NCI-H2081 (cell line): ENCODE results near the gene RND3.

Experiments
- DNase-seq, 2 experiments: peaks; one replicate each; lab custom pipeline; 2025; lab: John Stamatoyannopoulos, UW

The RND3 gene

GRCh38 chr2:150476286-150476685, 11.2 kb downstream of the RND3 start:
- DNase-seq = no peak

GRCh38 chr2:150475479-150476250, 11.8 kb downstream of the RND3 start:
- no peak for DNase-seq

GRCh38 chr2:150474326-150475074, 13.0 kb downstream of the RND3 start:
- DNase-seq = no peak

- no peak for DNase-seq
Measured at GRCh38 chr2:150473767-150474166, 13.7 kb downstream of the RND3 start.

GRCh38 chr2:150472511-150472899, 15.0 kb downstream of the RND3 start:
- no peak for DNase-seq

- no peak for DNase-seq
Measured at GRCh38 chr2:150471813-150472510, 15.5 kb downstream of the RND3 start.

GRCh38 chr2:150470435-150470834, 17.0 kb downstream of the RND3 start:
- no peak for DNase-seq

- no peak for DNase-seq
Measured at GRCh38 chr2:150469706-150470274, 17.7 kb downstream of the RND3 start.

- no peak for DNase-seq
Measured at GRCh38 chr2:150468350-150468960, 19.0 kb downstream of the RND3 start.

- DNase-seq = no peak
Measured at GRCh38 chr2:150467621-150467963, 19.9 kb downstream of the RND3 start.

GRCh38 chr2:150466741-150467620, 20.5 kb downstream of the RND3 start:
- DNase-seq = no peak

GRCh38 chr2:150465703-150466569, 21.5 kb downstream of the RND3 start:
- DNase-seq = no peak

GRCh38 chr2:150464986-150465385, 22.5 kb downstream of the RND3 start:
- no peak for DNase-seq

- no peak for DNase-seq
Measured at GRCh38 chr2:150464270-150464669, 23.2 kb downstream of the RND3 start.

- DNase-seq = no peak
Measured at GRCh38 chr2:150462770-150463169, 24.7 kb downstream of the RND3 start.

GRCh38 chr2:150459281-150459680, 28.2 kb downstream of the RND3 start:
- no peak for DNase-seq

GRCh38 chr2:150450765-150451164, 36.7 kb downstream of the RND3 start:
- no peak for DNase-seq

- DNase-seq = no peak
Measured at GRCh38 chr2:150449856-150450255, 37.6 kb downstream of the RND3 start.

GRCh38 chr2:150445398-150445797, 42.1 kb downstream of the RND3 start:
- DNase-seq = no peak

- DNase-seq = no peak
Measured at GRCh38 chr2:150442484-150442883, 45.0 kb downstream of the RND3 start.
